ENCODE measurements around the gene SETD7.
"Not testable (repeated sequence)": the region's sequence is repeated elsewhere in the genome, so short reads cannot be mapped to it uniquely, and the experiment has no call there.

Gene SETD7

DNA sequence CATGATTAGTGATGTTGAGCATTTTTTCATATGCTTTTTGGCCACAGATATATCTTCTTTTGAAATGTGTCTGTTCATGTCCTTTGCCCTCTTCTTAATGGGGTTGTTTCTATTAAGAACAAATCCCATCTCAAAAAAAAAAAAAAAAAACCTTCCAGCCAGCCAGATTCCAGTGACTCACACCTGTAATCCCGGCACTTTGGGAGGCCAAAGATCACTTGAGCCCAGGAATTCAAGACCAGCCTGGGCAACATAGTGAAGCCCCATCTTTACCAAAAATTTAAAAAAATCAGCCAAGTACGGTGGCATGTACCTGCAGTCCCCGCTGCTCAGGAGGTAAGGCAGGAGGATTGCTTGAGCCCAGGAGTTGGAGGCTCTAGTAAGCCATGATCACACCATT lies 97.0 kb downstream of the SETD7 start:
- DNase-seq = no peak

- peak; percentile 19 for DNase-seq
These were observed 97.5 kb downstream of the SETD7 start for GRCh38 chr4:139458543-139458942.

GRCh38 chr4:139457318-139457717 lies 98.7 kb downstream of the SETD7 start:
- DNase-seq = peak; percentile 8

DNA sequence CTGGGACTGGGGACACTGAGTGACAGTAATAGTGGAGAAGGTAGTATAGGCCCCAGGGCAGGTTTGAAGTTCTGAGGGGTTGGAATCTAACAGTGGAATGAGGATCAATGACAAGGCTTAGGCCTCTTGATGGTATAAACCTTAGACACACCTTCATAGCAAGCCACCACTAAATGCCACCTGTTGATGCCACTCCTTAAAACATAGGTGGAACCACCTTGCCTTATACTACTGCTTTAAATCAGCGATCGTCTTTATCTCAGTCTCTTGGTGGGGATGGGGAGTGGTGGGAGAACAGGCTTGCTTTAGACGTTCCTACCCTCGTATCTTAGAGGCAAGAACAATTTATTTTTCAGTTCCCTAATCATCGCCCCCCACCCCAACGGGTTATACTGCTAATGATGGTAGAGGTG lies 100.9 kb downstream of the SETD7 start:
- DNase-seq = peak; percentile 11

DNA sequence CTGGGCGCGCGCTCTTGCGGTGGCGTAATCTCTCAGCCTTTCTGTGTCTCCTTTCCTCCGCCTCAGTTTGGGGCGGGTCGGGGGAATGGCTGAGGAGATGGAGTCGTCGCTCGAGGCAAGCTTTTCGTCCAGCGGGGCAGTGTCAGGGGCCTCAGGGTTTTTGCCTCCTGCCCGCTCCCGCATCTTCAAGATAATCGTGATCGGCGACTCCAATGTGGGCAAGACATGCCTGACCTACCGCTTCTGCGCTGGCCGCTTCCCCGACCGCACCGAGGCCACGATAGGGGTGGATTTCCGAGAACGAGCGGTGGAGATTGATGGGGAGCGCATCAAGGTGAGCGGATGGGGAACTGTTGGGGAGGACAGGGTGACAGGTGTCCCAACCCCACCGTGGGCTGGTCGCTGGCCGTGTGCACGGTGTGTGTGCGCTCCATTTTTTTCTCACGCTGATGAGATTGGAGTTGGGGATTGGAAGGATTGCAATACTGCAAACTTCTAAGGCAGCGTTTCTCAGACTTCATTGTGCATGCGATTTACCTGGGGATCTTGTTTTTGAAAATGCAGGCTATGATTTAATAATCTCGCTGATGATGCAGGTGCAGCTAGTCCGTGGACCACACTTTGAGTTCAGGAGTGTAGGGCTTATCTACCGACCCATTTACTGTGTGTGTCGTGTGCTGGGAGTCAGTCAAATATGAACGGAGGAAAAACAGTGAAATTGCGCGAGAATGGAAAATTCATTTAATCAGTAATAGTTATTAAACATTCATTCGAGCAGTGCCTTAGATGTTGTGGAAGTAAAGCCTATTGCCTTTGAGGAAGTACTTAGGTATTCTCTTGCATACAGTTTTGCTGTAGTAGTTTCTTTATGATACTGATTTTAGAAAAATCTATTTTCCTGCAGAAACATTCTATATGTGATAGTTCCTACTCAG lies 101.6 kb downstream of the SETD7 start, which contains the start of gene RAB33B:
TSS of gene RAB33B (plus strand) at position 11 of the 935 bp plus-strand sequence. CDS start at position 86, 75 bp downstream.
- DNase-seq = no peak

DNA sequence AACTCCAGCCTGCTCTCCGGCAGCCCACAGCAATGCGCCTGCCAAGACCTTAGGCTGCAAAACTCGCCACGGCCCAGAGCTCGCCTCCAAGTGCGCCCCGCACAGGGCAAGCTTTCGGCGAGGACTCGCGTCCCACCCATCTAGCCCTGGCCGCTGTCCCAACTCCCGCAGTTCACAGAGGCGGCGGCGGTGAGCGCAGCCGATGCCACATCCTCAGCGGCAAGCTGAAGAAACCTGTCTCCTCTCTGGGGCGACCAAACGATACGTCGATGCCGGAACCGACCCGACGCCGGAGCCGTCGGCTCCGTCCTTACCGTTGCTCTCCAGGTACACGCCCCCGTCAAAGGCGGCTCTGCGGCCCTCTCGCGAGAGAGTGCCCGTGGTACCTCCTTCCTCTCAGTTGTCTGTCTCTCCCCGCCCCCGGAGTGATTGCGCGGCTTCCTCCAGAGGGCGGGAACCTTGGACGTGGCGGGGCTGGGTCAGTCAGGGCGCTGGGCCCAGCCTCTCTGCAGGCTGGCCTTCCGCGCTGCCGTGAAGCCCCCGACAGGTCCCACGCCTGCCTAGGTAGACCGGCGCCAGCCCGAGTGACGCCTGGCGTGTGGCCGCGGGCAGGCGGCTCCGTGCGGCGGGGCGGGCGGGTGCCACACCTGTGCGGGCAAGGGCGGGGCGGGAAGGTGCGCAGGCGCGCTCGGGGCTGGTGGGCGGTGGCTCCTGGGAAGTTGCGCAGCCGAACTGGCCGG lies 102.5 kb downstream of the SETD7 start:
- DNase-seq = peak; percentile 96

DNA sequence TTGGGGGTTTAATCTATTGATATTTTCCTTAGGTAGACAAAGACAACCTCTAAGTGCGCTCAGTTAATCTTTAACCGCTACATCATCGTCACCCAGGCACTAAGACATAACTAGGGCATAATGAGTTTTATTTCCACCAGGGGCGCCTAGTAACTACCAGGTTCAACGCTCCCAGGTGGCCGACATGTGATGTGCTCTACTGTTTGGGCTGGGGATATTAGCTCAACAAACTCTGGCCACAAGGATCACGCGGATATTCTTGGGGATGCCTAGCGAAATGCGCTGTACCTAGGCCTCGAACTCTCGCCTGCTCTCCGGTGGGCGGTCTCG lies 103.0 kb downstream of the SETD7 start:
- DNase-seq = peak; percentile 86

DNA sequence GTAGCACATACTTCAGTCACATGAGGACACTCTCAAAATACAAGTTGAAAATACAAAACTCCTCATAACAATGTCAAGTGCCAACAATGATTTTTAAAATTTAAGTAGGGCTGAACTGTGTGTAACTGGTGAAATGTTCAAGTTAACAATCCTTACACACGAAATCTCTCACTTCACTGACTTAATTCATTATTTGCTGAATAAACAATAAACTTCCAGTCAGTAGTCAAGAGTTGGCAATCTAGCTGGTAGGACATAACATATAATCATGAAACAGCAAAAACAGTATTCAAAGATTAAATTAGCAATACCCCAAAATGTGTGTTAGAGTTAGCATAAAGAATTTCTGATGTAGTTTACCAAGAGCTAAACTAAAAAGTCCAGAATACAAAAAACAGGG lies 104.0 kb downstream of the SETD7 start:
- DNase-seq = no peak

- no peak for DNase-seq
These were observed 105.4 kb downstream of the SETD7 start for GRCh38 chr4:139450586-139450985.

DNA sequence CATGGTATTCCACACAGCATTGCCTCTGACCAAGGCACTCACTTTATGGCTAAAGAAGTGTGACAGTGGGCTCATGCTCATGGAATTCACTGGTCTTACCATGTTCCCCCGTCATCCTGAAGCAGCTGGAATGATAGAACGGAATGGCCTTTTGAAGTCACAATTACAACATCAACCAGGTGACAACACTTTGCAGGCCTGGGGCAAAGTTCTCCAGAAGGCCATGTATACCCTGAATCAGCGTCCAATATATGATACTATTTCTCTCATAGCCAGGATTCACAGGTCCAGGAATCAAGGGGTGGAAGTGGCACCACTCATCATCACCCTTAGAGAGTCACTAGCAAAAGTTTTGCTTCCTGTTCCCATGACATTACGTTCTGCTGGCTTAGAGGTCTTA lies 108.9 kb downstream of the SETD7 start:
- not testable (repeated sequence) for DNase-seq
